GM23338 (cell line): ENCODE results near the gene TPST2. TPM values are rescaled to one million over a fixed set of nuclear protein-coding genes. Genes with fewer than 3 reads are reported as not detected.

ENCODE experiments used
- ATAC-seq: fragments of 200-7000 bp; cut with Tn5 transposase; 3 replicates; pipeline ENCODE4 v1.9.1; 2020
- DNase-seq: peaks from one replicate; pipeline ENCODE4 v3.0.0-alpha.2; 2015; ENCODE audit warnings: low spot score
- H2AFZ ChIP-seq: fragments of 200-600 bp; sonication (generic); 2 replicates; pipeline ENCODE4 v1.8.0; 2016; ENCODE audit warnings: antibody characterized with exemption, mild to moderate bottlenecking, moderate library complexity
- H3F3A ChIP-seq: fragments of 200-600 bp; sonication (generic); replicated peaks from 2 replicates; pipeline ENCODE4 v1.8.0; 2017; ENCODE audit warnings: antibody characterized with exemption, mixed run types, low read depth
- H3K27ac ChIP-seq: fragments of 200-600 bp; sonication (generic); 2 replicates; pipeline ENCODE4 v1.6.1; 2016; ENCODE audit warnings: low read depth
- H3K27me3 ChIP-seq: fragments of 200-600 bp; sonication (generic); 2 replicates; pipeline ENCODE4 v1.8.0; 2016; ENCODE audit warnings: mild to moderate bottlenecking, mixed run types, moderate library complexity; ENCODE audit not compliant: insufficient read depth
- H3K36me3 ChIP-seq: fragments of 200-600 bp; sonication (generic); 2 replicates; pipeline ENCODE4 v1.8.0; 2016; ENCODE audit warnings: mild to moderate bottlenecking; ENCODE audit not compliant: insufficient read depth
- H3K4me1 ChIP-seq: fragments of 200-600 bp; sonication (generic); 2 replicates; pipeline ENCODE4 v1.8.0; 2016; ENCODE audit warnings: mild to moderate bottlenecking, moderate library complexity; ENCODE audit not compliant: insufficient read depth
- H3K4me2 ChIP-seq: fragments of 200-600 bp; sonication (generic); 2 replicates; pipeline ENCODE4 v1.7.1; 2017; ENCODE audit warnings: mixed run types
- H3K4me3 ChIP-seq: fragments of 200-600 bp; sonication (generic); 2 replicates; pipeline ENCODE4 v1.6.1; 2016; ENCODE audit warnings: mixed run types
- H3K79me2 ChIP-seq: fragments of 200-600 bp; sonication (generic); replicated peaks from 2 replicates; pipeline ENCODE4 v1.8.0; 2017; ENCODE audit warnings: mild to moderate bottlenecking; ENCODE audit not compliant: insufficient read depth
- H3K9me2 ChIP-seq: fragments of 200-600 bp; sonication (generic); 2 replicates; pipeline ENCODE4 v1.8.0; 2017; ENCODE audit not compliant: insufficient read depth
- H4K20me1 ChIP-seq: fragments of 200-600 bp; sonication (generic); replicated peaks from 2 replicates; pipeline ENCODE4 v1.8.0; 2017; ENCODE audit warnings: mild to moderate bottlenecking; ENCODE audit not compliant: insufficient read depth
- H3K27ac Mint-ChIP-seq: 2 replicates; pipeline ENCODE4 v1.8.0; 2020; ENCODE audit warnings: inconsistent platforms, mild to moderate bottlenecking, moderate library complexity, mixed read lengths
- H3K27me3 Mint-ChIP-seq: 3 replicates; pipeline ENCODE4 v1.8.0; 2022; ENCODE audit warnings: low read depth, mild to moderate bottlenecking, moderate library complexity, mixed read lengths, inconsistent platforms; ENCODE audit not compliant: insufficient read depth, poor library complexity
- H3K36me3 Mint-ChIP-seq: 3 replicates; pipeline ENCODE4 v1.8.0; 2021; ENCODE audit warnings: low read depth, mild to moderate bottlenecking, inconsistent platforms, moderate library complexity, mixed read lengths
- H3K4me1 Mint-ChIP-seq: 3 replicates; pipeline ENCODE4 v1.8.0; 2020; ENCODE audit warnings: mild to moderate bottlenecking, inconsistent platforms, mixed read lengths
- H3K4me3 Mint-ChIP-seq: 3 replicates; pipeline ENCODE4 v1.8.0; 2021; ENCODE audit warnings: moderate library complexity, mild to moderate bottlenecking, inconsistent platforms, mixed read lengths
- H3K9me3 Mint-ChIP-seq: 3 replicates; pipeline ENCODE4 v1.8.0; 2020; ENCODE audit warnings: moderate library complexity, mild to moderate bottlenecking, inconsistent platforms, mixed read lengths
- CREB1 ChIP-seq: fragments of 250-450 bp; sonication (Bioruptor Pico); IDR thresholded peaks from 2 replicates; pipeline ENCODE4 v1.5.0; 2020; ENCODE audit warnings: low read depth, mild to moderate bottlenecking, moderate library complexity
- CTCF ChIP-seq, 2 experiments: fragments of 200-600 bp in 1 of 2; sonication (generic) in 1 of 2; conservative IDR thresholded peaks; 2 replicates each; pipeline versions ENCODE4 v1.5.1 to v1.6.1; 2016 to 2017; ENCODE audit warnings: antibody characterized with exemption in 2 of 2, low read depth in 2 of 2, mild to moderate bottlenecking in 2 of 2, moderate library complexity in 1 of 2
- ETS1 ChIP-seq: IDR thresholded peaks from 2 replicates; pipeline ENCODE4 v1.6.1; 2016; ENCODE audit warnings: antibody characterized with exemption
- EZH2 ChIP-seq: fragments of 200-600 bp; sonication (generic); IDR thresholded peaks from one replicate; pipeline ENCODE4 v1.8.0; 2017; ENCODE audit warnings: antibody characterized with exemption, mild to moderate bottlenecking, low read depth; ENCODE audit not compliant: unreplicated experiment
- EZH2phosphoT487 ChIP-seq: fragments of 200-600 bp; sonication (generic); IDR thresholded peaks from one replicate; pipeline ENCODE4 v1.8.1; 2018; ENCODE audit warnings: antibody characterized with exemption; ENCODE audit not compliant: unreplicated experiment
- JUNB ChIP-seq: IDR thresholded peaks from one replicate; pipeline ENCODE4 v1.6.1; 2016; ENCODE audit warnings: antibody characterized with exemption; ENCODE audit not compliant: unreplicated experiment
- NANOG ChIP-seq: IDR thresholded peaks from 2 replicates; pipeline ENCODE4 v1.6.1; 2016; ENCODE audit warnings: antibody characterized with exemption, borderline replicate concordance
- POLR2AphosphoS5 ChIP-seq: IDR thresholded peaks from 2 replicates; pipeline ENCODE4 v1.6.1; 2016; ENCODE audit warnings: antibody characterized with exemption, low read depth
- REST ChIP-seq: IDR thresholded peaks from one replicate; pipeline ENCODE4 v1.6.1; 2018; ENCODE audit warnings: antibody characterized with exemption; ENCODE audit not compliant: unreplicated experiment
- STAT1 ChIP-seq: IDR thresholded peaks from one replicate; pipeline ENCODE4 v1.6.1; 2016; ENCODE audit warnings: antibody characterized with exemption; ENCODE audit not compliant: unreplicated experiment
- ZNF114 ChIP-seq: fragments of 250-450 bp; sonication (Bioruptor Pico); IDR thresholded peaks from 2 replicates; pipeline ENCODE4 v1.5.0; 2020; ENCODE audit warnings: mild to moderate bottlenecking, moderate library complexity
- ZNF331 ChIP-seq: fragments of 250-450 bp; sonication (Bioruptor Pico); IDR thresholded peaks from 2 replicates; pipeline ENCODE4 v1.5.0; 2020; ENCODE audit warnings: low read depth, mild to moderate bottlenecking, moderate library complexity
- ZNF462 ChIP-seq: fragments of 250-450 bp; sonication (Bioruptor Pico); IDR thresholded peaks from 2 replicates; pipeline ENCODE4 v1.5.0; 2020; ENCODE audit warnings: mild to moderate bottlenecking, moderate library complexity
- polyA plus RNA-seq: library from polyadenylated mRNA; unstranded; fragments of >200 nt; fragmentation: Nextera tagmentation; extraction: Ambion mirVana; gene quantifications from 2 replicates; pipeline ENCODE4 v1.2.1, GENCODE V29; 2016
- total RNA-seq: library from RNA; depleted of rRNA; stranded (reverse); fragments of >200 nt; shearing (Covaris generic); gene quantifications from 2 replicates; pipeline ENCODE4 v1.2.3, GENCODE V29; 2014

The TPST2 gene
- total and polyA plus RNA-seq, 2 experiments from 2014 or later, result 37.9 to 127 TPM

- no peak overlapping the region for H3K4me3 Mint-ChIP-seq
- Histone ChIP-seq H3K27me3 (no peaks in the 10 kb centered on the region), H2AFZ (no peak overlapping the region), H3K36me3 (no peaks in the 10 kb centered on the region), H3K9me2 (no peaks in the 10 kb centered on the region), H3K27ac (no peak overlapping the region), H3F3A (peaks cover 3% of the 10 kb centered on the region; the same call in 1 of the 2 replicates), H3K4me1 (0 out of 2 replicates have a peak, but pooled peaks cover 6% of the 10 kb centered on the region), H4K20me1 (no peaks in the 10 kb centered on the region), H3K4me2 (no peak overlapping the region), H3K79me2 (peaks cover 13% of the 10 kb centered on the region), H3K4me3 (no peak overlapping the region)
- no peak overlapping the region for H3K27ac Mint-ChIP-seq
- no peak for DNase-seq
- H3K27me3 Mint-ChIP-seq, result peaks cover 2% of the 10 kb centered on the region
- H3K9me3 Mint-ChIP-seq, result no peaks in the 10 kb centered on the region
- ATAC-seq, result no peak
- TF ChIP-seq EZH2 (no peak), ZNF114 (CRISPR knock-in tag) (no peak), EZH2phosphoT487 (no peak), POLR2AphosphoS5 (no peak), ZNF462 (CRISPR knock-in tag) (no peak), NANOG (no peak), JUNB (no peak), ZNF331 (CRISPR knock-in tag) (no peak), CREB1 (CRISPR knock-in tag) (no peak), ETS1 (no peak), CTCF (conservative IDR thresholded peaks at IDR 0.05; ENCODE audit: low read depth in 2 of 2) (no peak), STAT1 (no peak), REST (no peak)
- no peaks in the 10 kb centered on the region for H3K36me3 Mint-ChIP-seq
- H3K4me1 Mint-ChIP-seq, result peaks cover 7% of the 10 kb centered on the region
Observed at GRCh38 chr22:26517429-26517828, 72.5 kb downstream of the TPST2 start.
